Endothelial cell of umbilical vein (primary cell): Measurements from ENCODE around the gene C5orf58. TPM values are rescaled to one million over a fixed set of nuclear protein-coding genes. Genes with fewer than 3 reads are reported as not detected.
"Not testable (repeated sequence)": the region's sequence is repeated elsewhere in the genome, so short reads cannot be mapped to it uniquely, and the experiment has no call there.

Experiments
- BruUV-seq: library from RNA; stranded (reverse); fragments of 400-500 nt; replicated peaks from 2 replicates; lab custom pipeline; 2021; lab: Mats Ljungman, UMichigan
- CTCF ChIA-PET: fragments of 300-600, 350-600 bp; sonication (Branson Sonifier 250); formaldehyde crosslinking; loops from one replicate; lab custom pipeline; 2021; ENCODE audit warnings: antibody characterized with exemption, inconsistent platforms; lab: Charles Lee
- POLR2A ChIA-PET: fragments of 300-600, 350-600 bp; sonication (Branson Sonifier 250); formaldehyde crosslinking; loops from one replicate; lab custom pipeline; 2021; ENCODE audit warnings: antibody characterized with exemption, inconsistent platforms; lab: Charles Lee
- DNase-seq: peaks from one replicate; pipeline ENCODE4 v3.0.0-alpha.2; 2011; ENCODE audit warnings: low read depth, low spot score
- FAIRE-seq: peaks from 2 replicates; lab custom pipeline; 2011; peaks lifted over from hg19 to GRCh38; lab: Jason Lieb, UNC
- H2AFZ ChIP-seq: 2 replicates; pipeline ENCODE4 v1.6.0; 2012; ENCODE audit warnings: low read depth, low read length, control low read depth, inconsistent platforms
- H3K27ac ChIP-seq: 2 replicates; pipeline ENCODE4 v1.5.1; 2011; ENCODE audit warnings: low read depth, mild to moderate bottlenecking, control low read depth, low read length, moderate library complexity; ENCODE audit not compliant: insufficient read depth
- H3K27me3 ChIP-seq, 2 experiments: 2 replicates each; pipeline versions ENCODE4 v1.6.0 to v1.6.1; 2011; ENCODE audit warnings: low read length in 2 of 2, mixed read lengths in 1 of 2; ENCODE audit not compliant: control insufficient read depth in 2 of 2, insufficient read depth in 2 of 2
- H3K36me3 ChIP-seq, 2 experiments: 2 replicates in 1 of 2; 3 replicates in 1 of 2; pipeline ENCODE4 v1.5.1; 2011; ENCODE audit warnings: low read length in 2 of 2, mild to moderate bottlenecking in 1 of 2, moderate library complexity in 1 of 2; ENCODE audit not compliant: control insufficient read depth in 2 of 2, insufficient read depth in 2 of 2; ENCODE audit errors: extremely low read depth in 1 of 2
- H3K4me1 ChIP-seq: 3 replicates; pipeline ENCODE4 v1.5.1; 2011; ENCODE audit warnings: mild to moderate bottlenecking, low read length; ENCODE audit not compliant: control insufficient read depth, insufficient read depth; ENCODE audit errors: extremely low read depth
- H3K4me2 ChIP-seq: 2 replicates; pipeline ENCODE4 v1.6.1; 2011; ENCODE audit warnings: low read length, control low read depth, mixed read lengths; ENCODE audit not compliant: insufficient read depth
- H3K4me3 ChIP-seq, 3 experiments: fragments of 200-600 bp in 1 of 3; sonication (generic), shearing (Covaris generic) in 1 of 3; replicated peaks in 1 of 3; 2 replicates each; pipeline ENCODE4 v1.5.1; 2011 to 2016; ENCODE audit warnings: control low read depth in 3 of 3, low read length in 3 of 3, mild to moderate bottlenecking in 2 of 3, inconsistent platforms in 1 of 3, low read depth in 1 of 3, moderate library complexity in 1 of 3; ENCODE audit not compliant: insufficient read depth in 1 of 3
- H3K79me2 ChIP-seq: 2 replicates; pipeline ENCODE4 v1.6.0; 2012; ENCODE audit warnings: low read length, inconsistent platforms; ENCODE audit not compliant: control insufficient read depth, insufficient read depth
- H3K9ac ChIP-seq: replicated peaks from 2 replicates; pipeline ENCODE3; 2011; ENCODE audit warnings: low read length, control low read depth; ENCODE audit not compliant: insufficient read depth; ENCODE audit errors: extremely low read depth
- H3K9me1 ChIP-seq: replicated peaks from 3 replicates; pipeline ENCODE4 v1.6.0; 2011; ENCODE audit warnings: mild to moderate bottlenecking, low read length; ENCODE audit not compliant: control insufficient read depth, insufficient read depth; ENCODE audit errors: extremely low read depth
- H3K9me3 ChIP-seq: replicated peaks from 2 replicates; pipeline ENCODE4 v1.5.1; 2012; ENCODE audit warnings: low read length, inconsistent platforms; ENCODE audit not compliant: control insufficient read depth, insufficient read depth
- H4K20me1 ChIP-seq: replicated peaks from 2 replicates; pipeline ENCODE3; 2011; ENCODE audit warnings: mild to moderate bottlenecking, low read length; ENCODE audit not compliant: control insufficient read depth, insufficient read depth; ENCODE audit errors: extremely low read depth
- CTCF ChIP-seq, 2 donors: IDR thresholded peaks; 1 replicate in 1 of 2; 2 replicates in 1 of 2; pipeline ENCODE4 v1.5.1; 2011; ENCODE audit warnings: low read length in 2 of 2, mild to moderate bottlenecking in 2 of 2, moderate library complexity in 2 of 2, control low read depth in 1 of 2, inconsistent platforms in 1 of 2, low read depth in 1 of 2; ENCODE audit not compliant: insufficient read depth in 1 of 2; ENCODE audit errors: extremely low read depth in 1 of 2
- EZH2 ChIP-seq: IDR thresholded peaks from 2 replicates; pipeline ENCODE4 v1.6.1; 2012; ENCODE audit warnings: borderline replicate concordance, low read depth, mild to moderate bottlenecking, moderate library complexity, low read length, inconsistent platforms; ENCODE audit not compliant: severe bottlenecking
- FOS ChIP-seq: IDR thresholded peaks from 2 replicates; pipeline ENCODE4 v1.6.1; 2011; ENCODE audit warnings: mild to moderate bottlenecking, low read length, moderate library complexity, borderline replicate concordance; ENCODE audit not compliant: insufficient read depth
- GATA2 ChIP-seq: IDR thresholded peaks from 2 replicates; pipeline ENCODE4 v1.7.0; 2011; ENCODE audit warnings: low read depth, mild to moderate bottlenecking, moderate library complexity, mixed read lengths, low read length; ENCODE audit not compliant: insufficient read length, insufficient read depth
- JUN ChIP-seq: IDR thresholded peaks from 2 replicates; pipeline ENCODE4 v1.6.1; 2011; ENCODE audit warnings: borderline replicate concordance, low read depth; ENCODE audit not compliant: insufficient read length, insufficient read depth
- MAX ChIP-seq: IDR thresholded peaks from 2 replicates; pipeline ENCODE4 v1.6.1; 2011; ENCODE audit not compliant: insufficient read depth, insufficient read length
- MYC ChIP-seq: IDR thresholded peaks from one replicate; pipeline ENCODE4 v1.6.1; 2011; ENCODE audit warnings: mild to moderate bottlenecking, low read depth, low read length
- POLR2A ChIP-seq: IDR thresholded peaks from 2 replicates; pipeline ENCODE4 v1.6.1; 2012; ENCODE audit warnings: low read depth, mild to moderate bottlenecking, control low read depth, low read length
- POLR2AphosphoS5 ChIP-seq: IDR thresholded peaks from 2 replicates; pipeline ENCODE4 v1.6.1; 2012; ENCODE audit warnings: low read depth, mild to moderate bottlenecking, control low read depth, low read length, moderate library complexity; ENCODE audit not compliant: insufficient read depth
- dilution Hi-C: fragments of 300-500 bp; cut with MboI; formaldehyde crosslinking; loops from one replicate; pipeline ENCODE4 v1.15.0; 2019; ENCODE audit warnings: low sequenced_read_pairs; ENCODE audit not compliant: extremely low pct_ligation_motif_present
- intact Hi-C: fragments of 100-400 bp; cut with micrococcal nuclease; formaldehyde crosslinking; loops from one replicate; pipeline ENCODE4 v1.10.0; 2022
- polyA plus RNA-seq, 4 experiments: library from polyadenylated mRNA; depleted of rRNA in 3 of 4; stranded (reverse) in 3 of 4; unstranded in 1 of 4; fragments of >200 nt; gene quantifications; 2 replicates each; pipeline versions ENCODE4 v1.2.1 to v1.2.3, GENCODE V29; 2011 to 2012; ENCODE audit warnings: missing spikeins in 1 of 4
- total RNA-seq: library from RNA; stranded (reverse); gene quantifications from 2 replicates; pipeline ENCODE4 v1.2.3, GENCODE V29; 2021

The C5orf58 gene
- total and polyA plus RNA-seq, 2 donors (not counting 3 experiments of a cell fraction or from before 2014, with no cell fraction given) = not detected

GRCh38 chr5:170248172-170248930, 15.6 kb downstream of the C5orf58 start:
- Histone ChIP-seq H3K4me2 (no peak overlapping the region), H3K9me3 (no peaks in the 10 kb centered on the region), H4K20me1 (no peaks in the 10 kb centered on the region), H2AFZ (no peak overlapping the region), H3K4me1 (no peaks in the 10 kb centered on the region), H3K4me3 (no peak overlapping the region), H3K79me2 (no peaks in the 10 kb centered on the region), H3K36me3 (no peaks in the 10 kb centered on the region), H3K27ac (no peak overlapping the region), H3K9me1 (no peaks in the 10 kb centered on the region), H3K27me3 (peaks cover 6 to 31% of the 10 kb centered on the region in 2 experiments), H3K9ac (no peak overlapping the region)
- TF ChIP-seq POLR2A (no peak), MYC (no peak), JUN (no peak), MAX (no peak), CTCF (IDR thresholded peaks at IDR 0.05; ENCODE audit: extremely low read depth in 1 of 2, insufficient read depth in 1 of 2, low read depth in 1 of 2, low read length in 2 of 2) (no peak), FOS (no peak), GATA2 (no peak), EZH2 (no peak), POLR2AphosphoS5 (no peak)
- BruUV-seq = no TSS peak
- intact Hi-C loops (no loop called here), dilution Hi-C loops (no loop called here)
- ChIA-PET POLR2A (no interaction called here), CTCF (no interaction called here)
- DNase-seq (no peak), FAIRE-seq (no peak)

- H3K36me3 ChIP-seq, H3K9ac ChIP-seq, H3K9me1 ChIP-seq, POLR2A ChIA-PET, H3K4me3 ChIP-seq, dilution Hi-C loops, FAIRE-seq, H3K79me2 ChIP-seq, H4K20me1 ChIP-seq, CTCF ChIA-PET, intact Hi-C loops, BruUV-seq, H3K4me2 ChIP-seq, H3K4me1 ChIP-seq, H2AFZ ChIP-seq, DNase-seq, H3K27ac ChIP-seq, H3K9me3 ChIP-seq: not testable (repeated sequence)
- peaks cover 6 to 36% of the 10 kb centered on the region in 2 experiments for H3K27me3 ChIP-seq
Measured at GRCh38 chr5:170248931-170249227, 16.1 kb downstream of the C5orf58 start.
